ENCODE results near the gene CIRBP. TPM values are rescaled to one million over a fixed set of nuclear protein-coding genes. Genes with fewer than 3 reads are reported as not detected.

CIRBP gene
- total RNA-seq, 1 experiment from 2014 or later, result 115 TPM

- DNase-seq (ENCODE audit: low read depth), result no peak
Measured at GRCh38 chr19:1278713-1279660, 9.9 kb downstream of the CIRBP start.

GRCh38 chr19:1279782-1280341, 10.7 kb downstream of the CIRBP start:
- peak; percentile 81 for DNase-seq (ENCODE audit: low read depth)

- DNase-seq (ENCODE audit: low read depth), result no peak
Measured at GRCh38 chr19:1280636-1281568, 11.8 kb downstream of the CIRBP start.

- DNase-seq (ENCODE audit: low read depth), result no peak
Measured at GRCh38 chr19:1281569-1282287, 12.6 kb downstream of the CIRBP start.

GRCh38 chr19:1282588-1283206, 13.6 kb downstream of the CIRBP start:
- peak; percentile 29 for DNase-seq (ENCODE audit: low read depth)

- DNase-seq (ENCODE audit: low read depth), result no peak
Measured at GRCh38 chr19:1283207-1283916, 14.2 kb downstream of the CIRBP start.

GRCh38 chr19:1283917-1284292, 14.8 kb downstream of the CIRBP start:
- DNase-seq (ENCODE audit: low read depth), result no peak

- DNase-seq (ENCODE audit: low read depth), result peak; percentile 17
Measured at GRCh38 chr19:1284293-1284978, 15.3 kb downstream of the CIRBP start.

GRCh38 chr19:1284979-1285736, 16.0 kb downstream of the CIRBP start:
- no peak for DNase-seq (ENCODE audit: low read depth)

GRCh38 chr19:1285737-1286360, 16.7 kb downstream of the CIRBP start, which contains the start of gene EFNA2:
EFNA2 (plus strand) TSS chr19:1285873; CDS start chr19:1286169, 296 bp downstream.
- no peak for DNase-seq (ENCODE audit: low read depth)

- DNase-seq (ENCODE audit: low read depth), result no peak
Measured at GRCh38 chr19:1286487-1287353, 17.6 kb downstream of the CIRBP start.

- DNase-seq (ENCODE audit: low read depth), result no peak
Measured at GRCh38 chr19:1287354-1288225, 18.5 kb downstream of the CIRBP start.

- DNase-seq (ENCODE audit: low read depth), result no peak
Measured at GRCh38 chr19:1288226-1288612, 19.1 kb downstream of the CIRBP start.

- DNase-seq (ENCODE audit: low read depth), result no peak
Measured at GRCh38 chr19:1288833-1289685, 19.9 kb downstream of the CIRBP start.

- DNase-seq (ENCODE audit: low read depth), result no peak
Measured at GRCh38 chr19:1289686-1290025, 20.5 kb downstream of the CIRBP start.
